ENCODE data around the gene CLEC2D.
"Not testable (repeated sequence)": the region's sequence is repeated elsewhere in the genome, so short reads cannot be mapped to it uniquely, and the experiment has no call there.

CLEC2D gene

GRCh38 chr12:9669534-9669933 is at the start of gene CLEC2D:
Gene CLEC2D, plus strand, starts transcription at chr12:9669713. Its CDS starts 22 bp downstream, at chr12:9669735.
- DNase-seq: no peak

GRCh38 chr12:9625019-9625418 is 44.5 kb upstream of the CLEC2D start:
- DNase-seq: no peak

GRCh38 chr12:9626291-9626690 is 43.2 kb upstream of the CLEC2D start:
- DNase-seq: no peak

GRCh38 chr12:9626821-9627220 is 42.7 kb upstream of the CLEC2D start:
- no peak for DNase-seq

- DNase-seq: no peak
Measured at GRCh38 chr12:9632766-9633165, 36.7 kb upstream of the CLEC2D start.

- peak; percentile 44 for DNase-seq
Measured at GRCh38 chr12:9634177-9634803, 35.2 kb upstream of the CLEC2D start.

- no peak for DNase-seq
Measured at GRCh38 chr12:9634969-9635754, 34.4 kb upstream of the CLEC2D start.

- DNase-seq: no peak
Measured at GRCh38 chr12:9636150-9636850, 33.2 kb upstream of the CLEC2D start.

GRCh38 chr12:9636851-9637206 is 32.7 kb upstream of the CLEC2D start:
- no peak for DNase-seq

GRCh38 chr12:9640024-9640423 is 29.5 kb upstream of the CLEC2D start:
- DNase-seq: no peak

- DNase-seq: no peak
Measured at GRCh38 chr12:9642606-9643265, 26.8 kb upstream of the CLEC2D start.

- no peak for DNase-seq
Measured at GRCh38 chr12:9643266-9643660, 26.2 kb upstream of the CLEC2D start.

GRCh38 chr12:9644985-9645551 is 24.4 kb upstream of the CLEC2D start:
- not testable (repeated sequence) for DNase-seq

- DNase-seq: peak; percentile 55
Measured at GRCh38 chr12:9646794-9647781, 22.4 kb upstream of the CLEC2D start.

- DNase-seq: peak; percentile 90
Measured at GRCh38 chr12:9647825-9648700, 21.4 kb upstream of the CLEC2D start.

GRCh38 chr12:9648701-9649531 is 20.6 kb upstream of the CLEC2D start:
- DNase-seq: no peak

GRCh38 chr12:9649532-9649940 is 20.0 kb upstream of the CLEC2D start:
- DNase-seq: no peak

GRCh38 chr12:9650151-9650576 is 19.3 kb upstream of the CLEC2D start:
- DNase-seq: peak; percentile 8

GRCh38 chr12:9651265-9651729 is 18.2 kb upstream of the CLEC2D start:
- DNase-seq: peak; percentile 86

- no peak for DNase-seq
Measured at GRCh38 chr12:9660046-9660445, 9.5 kb upstream of the CLEC2D start.
